HepG2 (cell line): Measurements from ENCODE around the gene TAS1R1. TPM values are rescaled to one million over a fixed set of nuclear protein-coding genes. Genes with fewer than 3 reads are reported as not detected.

ENCODE experiments used
- AGO1 ChIP-seq: fragments of 200-400 bp; formaldehyde crosslinking; IDR thresholded peaks from 2 replicates; pipeline ENCODE4 v1.6.1; 2017; ENCODE audit warnings: mild to moderate bottlenecking, low read depth, low read length, moderate library complexity; ENCODE audit not compliant: poor library complexity, severe bottlenecking
- DNMT1 ChIP-seq: sonication (generic); formaldehyde crosslinking; IDR thresholded peaks from 2 replicates; pipeline ENCODE4 v1.5.1; 2020; ENCODE audit warnings: mild to moderate bottlenecking, missing genetic modification reagents
- NFIB ChIP-seq: sonication (generic); formaldehyde crosslinking; IDR thresholded peaks from 2 replicates; pipeline ENCODE4 v1.9.0; 2021; ENCODE audit warnings: missing genetic modification reagents, mild to moderate bottlenecking, borderline replicate concordance
- NONO ChIP-seq, 2 experiments: fragments of 450-650 bp in 1 of 2; sonication (generic) in 1 of 2; formaldehyde crosslinking in 1 of 2; IDR thresholded peaks in 1 of 2; conservative IDR thresholded peaks in 1 of 2; 2 replicates each; pipeline versions ENCODE4 v1.6.1 to v1.8.0; 2017 to 2022; ENCODE audit warnings: mild to moderate bottlenecking in 1 of 2, missing genetic modification reagents in 1 of 2, moderate library complexity in 1 of 2
- XRCC5 ChIP-seq: fragments of 200-400 bp; formaldehyde crosslinking; optimal IDR thresholded peaks from 2 replicates; pipeline ENCODE3; 2017; ENCODE audit warnings: mild to moderate bottlenecking, low read length
- ZC3H4 ChIP-seq: sonication (generic); formaldehyde crosslinking; IDR thresholded peaks from 2 replicates; pipeline ENCODE4 v1.4.0; 2020; ENCODE audit warnings: missing genetic modification reagents, borderline replicate concordance
- ZFAT ChIP-seq: sonication (generic); formaldehyde crosslinking; conservative IDR thresholded peaks from 2 replicates; pipeline ENCODE4 v1.8.1; 2023; ENCODE audit warnings: missing genetic modification reagents, inconsistent platforms
- ZNF180 ChIP-seq: sonication (generic); formaldehyde crosslinking; IDR thresholded peaks from 2 replicates; pipeline ENCODE4 v1.4.0; 2020; ENCODE audit warnings: low read depth, missing genetic modification reagents, borderline replicate concordance
- ZNF550 ChIP-seq: sonication (generic); formaldehyde crosslinking; IDR thresholded peaks from 2 replicates; pipeline ENCODE4 v1.4.0; 2020; ENCODE audit warnings: mild to moderate bottlenecking, missing genetic modification reagents, borderline replicate concordance
- ZNF749 ChIP-seq: sonication (generic); formaldehyde crosslinking; IDR thresholded peaks from 2 replicates; pipeline ENCODE4 v1.8.0; 2022; ENCODE audit warnings: mild to moderate bottlenecking, missing genetic modification reagents, moderate library complexity, borderline replicate concordance
- ZSCAN20 ChIP-seq: sonication (generic); formaldehyde crosslinking; IDR thresholded peaks from 2 replicates; pipeline ENCODE4 v1.4.0; 2020; ENCODE audit warnings: missing genetic modification reagents, mild to moderate bottlenecking, borderline replicate concordance
- ZSCAN30 ChIP-seq: sonication (generic); formaldehyde crosslinking; IDR thresholded peaks from 2 replicates; pipeline ENCODE4 v1.5.0; 2020; ENCODE audit warnings: mild to moderate bottlenecking, missing genetic modification reagents
- polyA plus RNA-seq, 8 experiments: library from polyadenylated mRNA; depleted of rRNA in 3 of 8; stranded (reverse) in 7 of 8; unstranded in 1 of 8; fragments of >200 nt; fragmentation: Illumina TruSeq in 4 of 8; extraction: Trizol in 4 of 8; gene quantifications; 2 replicates each; pipeline versions ENCODE4 v1.2.1 to v1.2.3, GENCODE V29; 2011 to 2016; ENCODE audit warnings: low read depth in 4 of 8, missing spikeins in 1 of 8, mixed read lengths in 1 of 8; ENCODE audit not compliant: insufficient read depth in 1 of 8
- total RNA-seq, 5 experiments: library from RNA; depleted of rRNA; stranded (reverse); fragments of >200 nt; fragmentation: Illumina TruSeq; extraction: Trizol; gene quantifications; 2 replicates each; pipeline ENCODE4 v1.2.3, GENCODE V29; 2016; ENCODE audit warnings: low read depth in 1 of 5
- TF ChIP-seq, protein P1 (sequence below): sonication (generic); formaldehyde crosslinking; IDR thresholded peaks from 2 replicates; pipeline ENCODE4 v1.4.0; 2020; ENCODE audit warnings: mild to moderate bottlenecking, missing genetic modification reagents
- TF ChIP-seq, protein P2 (sequence below): sonication (generic); formaldehyde crosslinking; conservative IDR thresholded peaks from 2 replicates; pipeline ENCODE4 v1.4.0; 2020; ENCODE audit warnings: missing genetic modification reagents
- TF ChIP-seq, protein P3 (sequence below): sonication (generic); formaldehyde crosslinking; IDR thresholded peaks from 2 replicates; pipeline ENCODE4 v1.9.0; 2021; ENCODE audit warnings: missing genetic modification reagents, mild to moderate bottlenecking, borderline replicate concordance
- TF ChIP-seq, protein P4 (sequence below): sonication (generic); formaldehyde crosslinking; IDR thresholded peaks from 2 replicates; pipeline ENCODE4 v1.5.1; 2020; ENCODE audit warnings: missing genetic modification reagents, mild to moderate bottlenecking, borderline replicate concordance
- TF ChIP-seq, protein P5 (sequence below): sonication (generic); formaldehyde crosslinking; IDR thresholded peaks from 2 replicates; pipeline ENCODE4 v1.5.1; 2020; ENCODE audit warnings: missing genetic modification reagents, mild to moderate bottlenecking, borderline replicate concordance

The TAS1R1 gene
- total and polyA plus RNA-seq, 2 of the 13 experiments (the other 11 are each of a cell fraction or from before 2014, with no cell fraction given): 1.4 to 1.6 TPM

DNA sequence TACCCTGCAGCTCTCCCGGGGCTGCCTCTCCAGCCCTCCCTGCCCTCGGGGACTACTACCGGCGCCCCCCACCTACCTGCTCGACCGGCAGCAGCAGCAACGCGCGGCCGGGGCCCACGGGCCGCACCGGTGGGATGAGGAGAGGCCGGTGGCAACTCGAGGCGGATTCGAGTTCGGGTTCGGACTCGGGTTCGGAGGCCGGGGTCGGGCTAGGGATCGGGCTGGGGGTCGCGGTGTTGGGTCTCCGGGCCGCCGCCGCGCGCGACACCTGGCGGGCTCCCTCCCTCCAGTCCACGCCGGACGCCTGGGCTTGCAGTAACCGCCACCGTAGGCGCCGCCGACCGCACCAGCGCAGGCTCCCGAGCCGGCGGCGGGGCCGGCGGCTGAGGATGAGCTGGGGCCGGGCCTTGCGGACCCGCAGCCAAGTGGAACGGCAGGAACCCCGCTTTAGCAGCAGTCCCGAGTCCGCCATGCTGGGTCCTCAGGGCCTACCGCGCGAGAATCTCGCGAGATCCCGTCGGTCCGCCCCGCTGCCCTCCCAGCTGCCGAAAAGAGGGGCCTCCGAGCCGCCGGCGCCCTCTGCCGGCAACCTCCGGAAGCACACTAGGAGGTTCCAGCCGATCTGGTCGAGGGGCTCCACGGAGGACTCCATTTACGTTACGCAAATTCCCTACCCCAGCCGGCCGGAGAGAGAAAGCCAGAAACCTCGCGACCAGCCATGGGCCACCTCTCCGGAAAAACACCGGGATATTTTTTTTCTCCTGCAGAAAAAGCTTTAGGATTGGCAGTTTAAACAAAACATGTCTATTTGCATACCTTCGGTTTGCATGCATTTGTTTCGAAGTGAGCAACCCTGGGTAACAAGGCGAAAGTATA lies 838 bp upstream of the TAS1R1 start, which contains the start of gene NOL9 (continued):
- TF ChIP-seq, protein P1, sequence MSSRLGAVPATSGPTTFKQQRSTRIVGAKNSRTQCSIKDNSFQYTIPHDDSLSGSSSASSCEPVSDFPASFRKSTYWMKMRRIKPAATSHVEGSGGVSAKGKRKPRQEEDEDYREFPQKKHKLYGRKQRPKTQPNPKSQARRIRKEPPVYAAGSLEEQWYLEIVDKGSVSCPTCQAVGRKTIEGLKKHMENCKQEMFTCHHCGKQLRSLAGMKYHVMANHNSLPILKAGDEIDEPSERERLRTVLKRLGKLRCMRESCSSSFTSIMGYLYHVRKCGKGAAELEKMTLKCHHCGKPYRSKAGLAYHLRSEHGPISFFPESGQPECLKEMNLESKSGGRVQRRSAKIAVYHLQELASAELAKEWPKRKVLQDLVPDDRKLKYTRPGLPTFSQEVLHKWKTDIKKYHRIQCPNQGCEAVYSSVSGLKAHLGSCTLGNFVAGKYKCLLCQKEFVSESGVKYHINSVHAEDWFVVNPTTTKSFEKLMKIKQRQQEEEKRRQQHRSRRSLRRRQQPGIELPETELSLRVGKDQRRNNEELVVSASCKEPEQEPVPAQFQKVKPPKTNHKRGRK (CRISPR knock-in tag): no peak
- TF ChIP-seq ZNF550: no peak
- TF ChIP-seq XRCC5: peak; percentile 79
- TF ChIP-seq NFIB (CRISPR knock-in tag): no peak
- peak; percentile 58; the same call in 1 of the 2 replicates for TF ChIP-seq ZNF749 (CRISPR knock-in tag)
- TF ChIP-seq ZC3H4: no peak
- no peak for TF ChIP-seq AGO1
- TF ChIP-seq, protein P2, sequence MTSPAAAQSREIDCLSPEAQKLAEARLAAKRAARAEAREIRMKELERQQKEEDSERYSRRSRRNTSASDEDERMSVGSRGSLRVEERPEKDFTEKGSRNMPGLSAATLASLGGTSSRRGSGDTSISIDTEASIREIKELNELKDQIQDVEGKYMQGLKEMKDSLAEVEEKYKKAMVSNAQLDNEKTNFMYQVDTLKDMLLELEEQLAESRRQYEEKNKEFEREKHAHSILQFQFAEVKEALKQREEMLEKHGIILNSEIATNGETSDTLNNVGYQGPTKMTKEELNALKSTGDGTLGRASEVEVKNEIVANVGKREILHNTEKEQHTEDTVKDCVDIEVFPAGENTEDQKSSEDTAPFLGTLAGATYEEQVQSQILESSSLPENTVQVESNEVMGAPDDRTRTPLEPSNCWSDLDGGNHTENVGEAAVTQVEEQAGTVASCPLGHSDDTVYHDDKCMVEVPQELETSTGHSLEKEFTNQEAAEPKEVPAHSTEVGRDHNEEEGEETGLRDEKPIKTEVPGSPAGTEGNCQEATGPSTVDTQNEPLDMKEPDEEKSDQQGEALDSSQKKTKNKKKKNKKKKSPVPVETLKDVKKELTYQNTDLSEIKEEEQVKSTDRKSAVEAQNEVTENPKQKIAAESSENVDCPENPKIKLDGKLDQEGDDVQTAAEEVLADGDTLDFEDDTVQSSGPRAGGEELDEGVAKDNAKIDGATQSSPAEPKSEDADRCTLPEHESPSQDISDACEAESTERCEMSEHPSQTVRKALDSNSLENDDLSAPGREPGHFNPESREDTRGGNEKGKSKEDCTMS (CRISPR knock-in tag): no peak
- no peak for TF ChIP-seq ZFAT (CRISPR knock-in tag)
- 0 out of 2 replicates have a peak, but pooled peaks have one; percentile 84 for TF ChIP-seq ZSCAN20
- no peak for TF ChIP-seq DNMT1 (CRISPR knock-in tag)
- TF ChIP-seq, protein P3, sequence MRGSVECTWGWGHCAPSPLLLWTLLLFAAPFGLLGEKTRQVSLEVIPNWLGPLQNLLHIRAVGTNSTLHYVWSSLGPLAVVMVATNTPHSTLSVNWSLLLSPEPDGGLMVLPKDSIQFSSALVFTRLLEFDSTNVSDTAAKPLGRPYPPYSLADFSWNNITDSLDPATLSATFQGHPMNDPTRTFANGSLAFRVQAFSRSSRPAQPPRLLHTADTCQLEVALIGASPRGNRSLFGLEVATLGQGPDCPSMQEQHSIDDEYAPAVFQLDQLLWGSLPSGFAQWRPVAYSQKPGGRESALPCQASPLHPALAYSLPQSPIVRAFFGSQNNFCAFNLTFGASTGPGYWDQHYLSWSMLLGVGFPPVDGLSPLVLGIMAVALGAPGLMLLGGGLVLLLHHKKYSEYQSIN (CRISPR knock-in tag): no peak
- TF ChIP-seq ZNF180: no peak
- TF ChIP-seq ZSCAN30 (CRISPR knock-in tag): 0 out of 2 replicates have a peak, but pooled peaks have one; percentile 57
- TF ChIP-seq NONO (IDR thresholded peaks at IDR 0.05): no peak
- peak; percentile 74; the same call in 1 of the 2 replicates for TF ChIP-seq NONO (CRISPR knock-in tag; conservative IDR thresholded peaks at IDR 0.05)
- TF ChIP-seq, protein P4, sequence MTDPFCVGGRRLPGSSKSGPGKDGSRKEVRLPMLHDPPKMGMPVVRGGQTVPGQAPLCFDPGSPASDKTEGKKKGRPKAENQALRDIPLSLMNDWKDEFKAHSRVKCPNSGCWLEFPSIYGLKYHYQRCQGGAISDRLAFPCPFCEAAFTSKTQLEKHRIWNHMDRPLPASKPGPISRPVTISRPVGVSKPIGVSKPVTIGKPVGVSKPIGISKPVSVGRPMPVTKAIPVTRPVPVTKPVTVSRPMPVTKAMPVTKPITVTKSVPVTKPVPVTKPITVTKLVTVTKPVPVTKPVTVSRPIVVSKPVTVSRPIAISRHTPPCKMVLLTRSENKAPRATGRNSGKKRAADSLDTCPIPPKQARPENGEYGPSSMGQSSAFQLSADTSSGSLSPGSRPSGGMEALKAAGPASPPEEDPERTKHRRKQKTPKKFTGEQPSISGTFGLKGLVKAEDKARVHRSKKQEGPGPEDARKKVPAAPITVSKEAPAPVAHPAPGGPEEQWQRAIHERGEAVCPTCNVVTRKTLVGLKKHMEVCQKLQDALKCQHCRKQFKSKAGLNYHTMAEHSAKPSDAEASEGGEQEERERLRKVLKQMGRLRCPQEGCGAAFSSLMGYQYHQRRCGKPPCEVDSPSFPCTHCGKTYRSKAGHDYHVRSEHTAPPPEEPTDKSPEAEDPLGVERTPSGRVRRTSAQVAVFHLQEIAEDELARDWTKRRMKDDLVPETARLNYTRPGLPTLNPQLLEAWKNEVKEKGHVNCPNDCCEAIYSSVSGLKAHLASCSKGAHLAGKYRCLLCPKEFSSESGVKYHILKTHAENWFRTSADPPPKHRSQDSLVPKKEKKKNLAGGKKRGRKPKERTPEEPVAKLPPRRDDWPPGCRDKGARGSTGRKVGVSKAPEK (CRISPR knock-in tag): no peak
- TF ChIP-seq, protein P5, sequence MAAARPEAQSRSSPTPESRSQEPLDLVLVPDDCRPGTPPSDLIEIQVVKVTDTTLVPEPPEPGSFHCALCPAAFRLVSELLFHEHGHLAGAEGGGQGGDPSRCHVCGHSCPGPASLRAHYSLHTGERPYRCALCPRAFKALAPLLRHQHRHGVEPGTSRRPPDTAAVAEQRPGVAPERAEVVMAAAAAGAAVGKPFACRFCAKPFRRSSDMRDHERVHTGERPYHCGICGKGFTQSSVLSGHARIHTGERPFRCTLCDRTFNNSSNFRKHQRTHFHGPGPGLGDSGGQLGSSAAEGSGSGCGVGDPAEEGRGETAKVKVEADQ (CRISPR knock-in tag): peak; percentile 69
